ENCODE data around the gene THG1L.

THG1L gene

GRCh38 chr5:157750320-157750719 is 19.1 kb downstream of the THG1L start:
- ChIA-PET CTCF (interaction anchor here (1.0 to 16.3 kb wide), 4 partner anchors 11 to 422 kb away, joined by 3 to 242 read pairs (median 105); no protein-coding TSS in a partner anchor), POLR2A (no interaction called here)
- H3K4me3 ChIP-seq (ENCODE audit: low read depth, low read length) = no peak overlapping the region
- TF ChIP-seq, protein P1, sequence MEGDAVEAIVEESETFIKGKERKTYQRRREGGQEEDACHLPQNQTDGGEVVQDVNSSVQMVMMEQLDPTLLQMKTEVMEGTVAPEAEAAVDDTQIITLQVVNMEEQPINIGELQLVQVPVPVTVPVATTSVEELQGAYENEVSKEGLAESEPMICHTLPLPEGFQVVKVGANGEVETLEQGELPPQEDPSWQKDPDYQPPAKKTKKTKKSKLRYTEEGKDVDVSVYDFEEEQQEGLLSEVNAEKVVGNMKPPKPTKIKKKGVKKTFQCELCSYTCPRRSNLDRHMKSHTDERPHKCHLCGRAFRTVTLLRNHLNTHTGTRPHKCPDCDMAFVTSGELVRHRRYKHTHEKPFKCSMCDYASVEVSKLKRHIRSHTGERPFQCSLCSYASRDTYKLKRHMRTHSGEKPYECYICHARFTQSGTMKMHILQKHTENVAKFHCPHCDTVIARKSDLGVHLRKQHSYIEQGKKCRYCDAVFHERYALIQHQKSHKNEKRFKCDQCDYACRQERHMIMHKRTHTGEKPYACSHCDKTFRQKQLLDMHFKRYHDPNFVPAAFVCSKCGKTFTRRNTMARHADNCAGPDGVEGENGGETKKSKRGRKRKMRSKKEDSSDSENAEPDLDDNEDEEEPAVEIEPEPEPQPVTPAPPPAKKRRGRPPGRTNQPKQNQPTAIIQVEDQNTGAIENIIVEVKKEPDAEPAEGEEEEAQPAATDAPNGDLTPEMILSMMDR (IDR thresholded peaks at IDR 0.05; ENCODE audit: insufficient read depth, low read length, missing control alignments) = no peak
- DNase-seq (ENCODE audit: low read depth, low spot score) = no peak

DNA sequence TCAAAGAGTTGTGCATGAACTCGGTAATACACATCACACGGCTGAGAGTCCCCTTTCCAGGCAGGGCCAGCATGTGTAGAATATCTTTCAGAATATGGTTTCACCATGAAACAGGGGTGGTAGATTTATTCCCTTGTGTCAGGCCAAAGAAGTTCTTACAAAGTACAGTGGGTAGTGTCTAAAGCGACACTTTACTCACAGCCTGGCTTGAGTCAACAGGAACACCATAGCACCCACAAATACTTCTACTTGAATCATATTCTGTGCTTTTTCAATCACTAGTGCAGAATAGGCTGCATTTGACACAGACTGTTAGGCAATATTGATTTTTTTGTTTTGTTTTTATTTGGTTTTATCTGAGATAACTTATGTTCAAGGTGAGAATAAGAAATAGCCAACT is 24.9 kb downstream of the THG1L start:
- H3K4me3 ChIP-seq (ENCODE audit: low read depth, low read length) = no peak overlapping the region
- ChIA-PET CTCF (interaction anchor here (16.3 to 18.6 kb wide), 2 partner anchors 5 to 8 kb away, joined by 242 read pairs; partner anchors contain the start of gene LSM11), POLR2A (no interaction called here)
- TF ChIP-seq, protein P1 (IDR thresholded peaks at IDR 0.05; ENCODE audit: insufficient read depth, low read length, missing control alignments) = no peak
- no peak for DNase-seq (ENCODE audit: low read depth, low spot score)

DNA sequence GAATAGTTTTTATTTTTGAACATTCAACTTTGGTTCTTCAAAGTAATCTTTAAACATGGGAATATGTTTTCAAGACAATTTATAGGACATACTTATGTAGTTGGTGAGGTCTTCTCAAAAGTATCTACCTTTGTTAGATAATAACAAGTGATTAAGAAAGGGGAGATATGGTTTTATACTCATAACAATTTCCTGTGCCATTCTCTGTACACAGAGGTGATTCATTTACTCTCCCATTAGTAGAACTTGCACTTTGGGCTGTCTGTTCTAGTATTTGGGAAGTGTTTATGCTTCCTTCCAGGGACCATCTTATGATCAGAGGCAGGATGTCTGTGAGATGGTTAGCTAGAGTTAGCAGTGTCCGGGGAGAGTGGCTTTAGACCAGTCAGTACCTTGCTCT is 27.5 kb downstream of the THG1L start:
- ChIA-PET CTCF (interaction anchor here (1.3 to 18.6 kb wide), 7 partner anchors 9 to 1377 kb away, joined by 3 to 242 read pairs (median 10); partner anchors contain the start of gene LSM11), POLR2A (no interaction called here)
- no peak for DNase-seq (ENCODE audit: low read depth, low spot score)
- no peak overlapping the region for H3K4me3 ChIP-seq (ENCODE audit: low read depth, low read length)
- TF ChIP-seq, protein P1 (IDR thresholded peaks at IDR 0.05; ENCODE audit: insufficient read depth, low read length, missing control alignments) = no peak

GRCh38 chr5:157761690-157762621 is 30.7 kb downstream of the THG1L start:
- DNase-seq (ENCODE audit: low read depth, low spot score) = no peak
- ChIA-PET CTCF (interaction anchor here (0.6 to 18.6 kb wide), 38 partner anchors 11 to 1370 kb away, joined by 3 to 242 read pairs (median 4); partner anchors contain the start of gene LSM11), POLR2A (no interaction called here)
- H3K4me3 ChIP-seq (ENCODE audit: low read depth, low read length) = no peak overlapping the region
- TF ChIP-seq, protein P1 (IDR thresholded peaks at IDR 0.05; ENCODE audit: insufficient read depth, low read length, missing control alignments) = peak; percentile 69

GRCh38 chr5:157764531-157764930 is 33.3 kb downstream of the THG1L start:
- POLR2A ChIA-PET = no interaction called here
- TF ChIP-seq, protein P1 (IDR thresholded peaks at IDR 0.05; ENCODE audit: insufficient read depth, low read length, missing control alignments) = no peak
- DNase-seq (ENCODE audit: low read depth, low spot score) = no peak
- CTCF ChIA-PET = interaction anchor here (0.8 to 18.6 kb wide), 7 partner anchors 8 to 1368 kb away, joined by 3 to 242 read pairs (median 5); partner anchors contain the start of gene LSM11
- no peak overlapping the region for H3K4me3 ChIP-seq (ENCODE audit: low read depth, low read length)

DNA sequence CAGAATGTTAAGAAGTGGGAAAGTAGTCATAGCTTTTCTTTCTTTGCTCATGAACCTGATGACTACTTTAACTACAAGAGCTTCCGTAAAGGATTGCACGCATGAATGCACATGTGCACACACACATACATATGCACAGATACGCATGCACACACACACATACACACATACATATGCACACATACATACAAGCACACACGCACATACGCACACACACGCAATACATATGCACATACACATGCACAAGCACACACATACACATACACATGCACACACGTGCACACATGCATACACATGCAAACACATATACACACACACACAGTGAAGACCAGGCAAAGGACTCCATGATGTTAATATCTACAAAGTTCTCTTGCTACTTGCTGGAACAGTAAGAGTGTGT is 35.2 kb downstream of the THG1L start:
- DNase-seq (ENCODE audit: low read depth, low spot score) = no peak
- ChIA-PET POLR2A (no interaction called here), CTCF (interaction anchor here (1.6 to 18.6 kb wide), 4 partner anchors 6 to 1340 kb away, joined by 5 to 242 read pairs (median 82); partner anchors contain the start of gene LSM11)
- no peak overlapping the region for H3K4me3 ChIP-seq (ENCODE audit: low read depth, low read length)
- TF ChIP-seq, protein P1 (IDR thresholded peaks at IDR 0.05; ENCODE audit: insufficient read depth, low read length, missing control alignments) = no peak
